Peyer's patch (tissue), 4 donors: ENCODE measurements around the gene MOCS3. TPM values are rescaled to one million over a fixed set of nuclear protein-coding genes. Genes with fewer than 3 reads are reported as not detected.

Experiments used
- DNase-seq, 3 donors: peaks; one replicate each; pipeline ENCODE4 v3.0.0-alpha.2; 2017 to 2019
- H3K27ac ChIP-seq, 4 donors: fragments of 200-600 bp; sonication (generic); one replicate each; pipeline ENCODE4 v1.5.1; 2016 to 2019
- H3K27me3 ChIP-seq, 2 donors: fragments of 200-600 bp; sonication (generic); one replicate each; pipeline ENCODE4 v1.5.1; 2019
- H3K36me3 ChIP-seq, 3 donors: fragments of 200-600 bp; sonication (generic); one replicate each; pipeline ENCODE4 v1.5.1; 2016 to 2019
- H3K4me1 ChIP-seq, 4 donors: fragments of 200-600 bp; sonication (generic); one replicate each; pipeline ENCODE4 v1.5.1; 2016 to 2019
- H3K4me3 ChIP-seq, 4 donors: fragments of 200-600 bp; sonication (generic); 1 replicate in 3 of 4; 2 replicates in 1 of 4; pipeline ENCODE4 v1.5.1; 2016 to 2019; ENCODE audit warnings: mild to moderate bottlenecking in 1 of 4
- H3K9me3 ChIP-seq, 4 donors: fragments of 200-600 bp; sonication (generic); one replicate each; pipeline ENCODE4 v1.5.1; 2016 to 2019; ENCODE audit warnings: mild to moderate bottlenecking in 1 of 4
- POLR2A ChIP-seq, 2 donors: fragments of 450-650 bp; IDR thresholded peaks; one replicate each; pipeline ENCODE4 v1.5.1; 2017; ENCODE audit warnings: antibody characterized with exemption in 2 of 2, mild to moderate bottlenecking in 2 of 2, moderate library complexity in 2 of 2
- total RNA-seq, 4 donors: library from RNA; depleted of rRNA; stranded (reverse); fragments of >200 nt; gene quantifications; one replicate each; pipeline ENCODE4 v1.1.0, GENCODE V29; 2016
- TF ChIP-seq, protein P1 (sequence below), 6 experiments: fragments of 450-650 bp in 4 of 6; fragments of 200-600 bp in 2 of 6; sonication (generic) in 1 of 6; IDR thresholded peaks; one replicate each; pipeline ENCODE4 v1.5.1; 2017 to 2019; ENCODE audit warnings: antibody characterized with exemption in 6 of 6, mild to moderate bottlenecking in 3 of 6, moderate library complexity in 1 of 6

Gene MOCS3
- total RNA-seq, 4 donors from 2014 or later = 3.3 to 4.6 (median 3.7) TPM

DNA sequence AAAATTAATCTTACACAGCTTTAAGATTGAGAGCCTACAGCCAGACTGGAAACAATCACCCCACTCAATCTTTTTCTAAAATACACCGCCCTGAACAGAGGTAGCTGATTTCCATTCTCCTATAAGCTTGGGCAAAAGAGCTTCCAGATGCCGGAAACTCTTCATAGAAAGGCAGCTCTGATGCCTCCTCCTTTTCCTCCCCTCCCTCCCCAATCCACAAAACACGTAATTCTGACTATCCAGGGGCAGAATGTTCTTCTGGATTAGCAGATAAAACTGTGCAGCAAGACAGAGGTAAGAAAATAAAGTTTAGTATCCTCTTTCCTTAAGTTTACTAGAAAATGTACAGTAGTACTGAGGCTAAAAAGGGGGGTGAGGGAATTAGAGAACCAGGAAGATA lies 43.2 kb upstream of the MOCS3 start:
- H3K4me1 ChIP-seq = peaks cover 0 to 51% (median 7%) of the 10 kb centered on the region in 4 donors
- no peak for TF ChIP-seq POLR2A (IDR thresholded peaks at IDR 0.05)
- TF ChIP-seq, protein P1, sequence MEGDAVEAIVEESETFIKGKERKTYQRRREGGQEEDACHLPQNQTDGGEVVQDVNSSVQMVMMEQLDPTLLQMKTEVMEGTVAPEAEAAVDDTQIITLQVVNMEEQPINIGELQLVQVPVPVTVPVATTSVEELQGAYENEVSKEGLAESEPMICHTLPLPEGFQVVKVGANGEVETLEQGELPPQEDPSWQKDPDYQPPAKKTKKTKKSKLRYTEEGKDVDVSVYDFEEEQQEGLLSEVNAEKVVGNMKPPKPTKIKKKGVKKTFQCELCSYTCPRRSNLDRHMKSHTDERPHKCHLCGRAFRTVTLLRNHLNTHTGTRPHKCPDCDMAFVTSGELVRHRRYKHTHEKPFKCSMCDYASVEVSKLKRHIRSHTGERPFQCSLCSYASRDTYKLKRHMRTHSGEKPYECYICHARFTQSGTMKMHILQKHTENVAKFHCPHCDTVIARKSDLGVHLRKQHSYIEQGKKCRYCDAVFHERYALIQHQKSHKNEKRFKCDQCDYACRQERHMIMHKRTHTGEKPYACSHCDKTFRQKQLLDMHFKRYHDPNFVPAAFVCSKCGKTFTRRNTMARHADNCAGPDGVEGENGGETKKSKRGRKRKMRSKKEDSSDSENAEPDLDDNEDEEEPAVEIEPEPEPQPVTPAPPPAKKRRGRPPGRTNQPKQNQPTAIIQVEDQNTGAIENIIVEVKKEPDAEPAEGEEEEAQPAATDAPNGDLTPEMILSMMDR (IDR thresholded peaks at IDR 0.05) = no peak

DNA sequence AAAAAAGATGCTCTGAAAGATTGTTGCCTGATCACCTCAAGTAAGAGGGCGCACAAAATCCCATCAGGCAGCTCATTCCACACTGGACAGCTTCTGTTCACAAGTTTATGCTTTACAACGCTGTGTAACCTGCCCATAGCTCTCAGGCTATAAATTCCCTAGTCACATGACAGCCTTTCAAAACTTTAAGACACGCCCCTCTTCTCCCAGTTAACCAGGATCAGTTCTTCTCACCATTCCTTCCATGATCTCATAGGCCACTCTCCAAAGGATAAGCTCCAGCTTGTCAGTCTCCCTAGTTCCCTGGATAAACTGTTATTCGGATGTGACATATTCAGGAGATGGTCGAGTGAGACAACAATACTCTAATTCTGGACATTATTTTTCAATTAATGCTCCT lies 42.4 kb upstream of the MOCS3 start:
- H3K4me3 ChIP-seq = no peak overlapping the region
- TF ChIP-seq, protein P1 (IDR thresholded peaks at IDR 0.05) = no peak
- H3K27me3 ChIP-seq = no peaks in the 10 kb centered on the region
- peaks cover 0 to 9% (median 0%) of the 10 kb centered on the region in 3 donors for H3K36me3 ChIP-seq
- no peak for DNase-seq
- no peaks in the 10 kb centered on the region for H3K9me3 ChIP-seq
- H3K4me1 ChIP-seq = peaks cover 0 to 51% (median 7%) of the 10 kb centered on the region in 4 donors
- peak overlapping the region in 1 of 4 donors; percentile 6 for H3K27ac ChIP-seq

More for the DNA sequence above, 43.2 kb upstream of the MOCS3 start:
- DNase-seq = no peak
- no peak overlapping the region for H3K4me3 ChIP-seq
- H3K27me3 ChIP-seq = no peaks in the 10 kb centered on the region
- H3K36me3 ChIP-seq = peaks cover 0 to 9% (median 0%) of the 10 kb centered on the region in 3 donors
- no peak overlapping the region for H3K27ac ChIP-seq
- no peaks in the 10 kb centered on the region for H3K9me3 ChIP-seq

- Histone ChIP-seq H3K9me3 (no peaks in the 10 kb centered on the region), H3K4me3 (no peak overlapping the region), H3K4me1 (peaks cover 0 to 51% (median 7%) of the 10 kb centered on the region in 4 donors), H3K27me3 (no peaks in the 10 kb centered on the region), H3K36me3 (peaks cover 0 to 9% (median 0%) of the 10 kb centered on the region in 3 donors), H3K27ac (no peak overlapping the region)
- DNase-seq = no peak
- TF ChIP-seq, protein P1 (IDR thresholded peaks at IDR 0.05) = no peak
- no peak for TF ChIP-seq POLR2A (IDR thresholded peaks at IDR 0.05)
Observed at GRCh38 chr20:50916934-50917333, 41.7 kb upstream of the MOCS3 start.

DNA sequence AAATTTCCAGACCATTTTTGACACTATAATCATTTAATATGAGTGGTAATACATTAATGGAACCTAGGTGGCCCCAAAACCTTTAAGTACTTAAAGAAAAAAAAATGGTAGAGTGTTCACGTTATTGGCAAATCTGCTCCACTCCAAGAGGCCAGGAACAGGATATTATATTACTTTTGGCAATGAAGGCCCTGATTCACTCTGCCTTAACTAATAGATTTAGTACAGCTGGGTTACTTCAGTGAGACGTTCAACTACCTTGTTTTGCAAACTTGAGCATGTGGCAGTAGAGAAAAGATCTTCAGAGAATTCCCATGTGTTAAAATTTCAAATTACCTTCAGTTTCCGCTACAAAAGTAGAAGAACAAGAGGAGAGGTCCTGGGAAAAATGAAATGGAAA lies 40.2 kb upstream of the MOCS3 start:
- Histone ChIP-seq H3K4me1 (peaks cover 0 to 62% (median 7%) of the 10 kb centered on the region in 4 donors), H3K36me3 (peaks cover 0 to 14% (median 0%) of the 10 kb centered on the region in 3 donors), H3K27ac (no peak overlapping the region), H3K9me3 (no peaks in the 10 kb centered on the region), H3K4me3 (no peak overlapping the region), H3K27me3 (no peaks in the 10 kb centered on the region)
- TF ChIP-seq, protein P1 (IDR thresholded peaks at IDR 0.05) = no peak
- TF ChIP-seq POLR2A (IDR thresholded peaks at IDR 0.05) = no peak
- DNase-seq = no peak

DNA sequence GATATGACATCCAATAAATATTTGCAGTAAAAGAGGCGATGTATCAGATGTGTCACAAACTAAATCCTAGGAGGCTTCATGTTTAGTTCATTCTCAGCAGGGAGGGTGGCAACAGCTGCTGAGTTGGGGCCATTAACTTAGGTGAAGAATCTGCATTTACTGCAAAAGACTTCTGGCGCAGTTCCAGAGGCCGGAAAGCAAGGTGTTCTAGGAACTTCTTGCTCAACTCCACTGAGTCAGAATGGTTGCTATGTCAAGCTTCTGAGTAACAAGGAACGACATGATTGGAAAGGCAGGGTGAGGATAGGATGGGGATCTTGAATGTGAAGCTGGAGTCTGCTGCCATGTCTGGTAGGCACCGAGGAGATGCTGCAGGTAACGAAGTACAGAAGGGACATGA lies 39.1 kb upstream of the MOCS3 start:
- Histone ChIP-seq H3K27ac (no peak overlapping the region), H3K4me1 (peaks cover 0 to 63% (median 7%) of the 10 kb centered on the region in 4 donors), H3K4me3 (no peak overlapping the region), H3K36me3 (peaks cover 0 to 5% (median 0%) of the 10 kb centered on the region in 3 donors), H3K9me3 (no peaks in the 10 kb centered on the region), H3K27me3 (no peaks in the 10 kb centered on the region)
- TF ChIP-seq POLR2A (IDR thresholded peaks at IDR 0.05) = no peak
- TF ChIP-seq, protein P1 (IDR thresholded peaks at IDR 0.05) = no peak
- peak in 1 of 3 donors; percentile 61 for DNase-seq

DNA sequence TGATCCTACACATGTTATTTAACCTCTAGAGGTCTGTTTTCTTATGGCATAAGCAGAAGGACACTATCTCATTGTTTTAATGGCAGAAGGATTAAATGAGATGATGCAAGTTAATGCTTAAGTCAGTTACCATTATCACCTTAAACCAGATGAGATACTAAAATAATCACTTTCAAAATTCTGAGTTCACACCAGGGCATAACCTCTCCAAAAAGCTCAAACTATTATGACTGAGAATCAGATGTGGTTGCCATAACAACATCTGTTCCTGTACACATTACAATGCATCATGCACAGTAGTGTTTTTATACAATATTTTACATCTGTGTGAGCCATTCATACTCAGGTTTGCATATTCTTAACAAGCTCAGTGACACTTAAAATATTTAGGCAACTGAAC lies 37.6 kb upstream of the MOCS3 start:
- Histone ChIP-seq H3K27me3 (no peaks in the 10 kb centered on the region), H3K4me1 (peaks cover 0 to 54% (median 7%) of the 10 kb centered on the region in 4 donors), H3K36me3 (peaks cover 0 to 9% (median 0%) of the 10 kb centered on the region in 3 donors), H3K4me3 (no peak overlapping the region), H3K9me3 (no peaks in the 10 kb centered on the region), H3K27ac (no peak overlapping the region)
- TF ChIP-seq POLR2A (IDR thresholded peaks at IDR 0.05) = no peak
- TF ChIP-seq, protein P1 (IDR thresholded peaks at IDR 0.05) = no peak
- no peak for DNase-seq
